Measurements from ENCODE around the gene BRWD1. TPM values are rescaled to one million over a fixed set of nuclear protein-coding genes. Genes with fewer than 3 reads are reported as not detected.

BRWD1 gene
- total and polyA plus RNA-seq, 2 of the 13 experiments (the other 11 are each of a cell fraction or from before 2014, with no cell fraction given), result 13.9 to 28.0 TPM

- POLR2A ChIA-PET, result interaction anchor here (1.3 kb wide), 2 partner anchors 9 to 46 kb away, joined by 3 to 4 read pairs; partner anchors contain the start of gene HMGN1
- FAIRE-seq, result no peak
- WGBS (ENCODE audit: low lambda C conversion rate), result 86% methylated on average over 2 of the region's 2 CpGs
- TF ChIP-seq ZNF816 (CRISPR knock-in tag; IDR thresholded peaks at IDR 0.05; ENCODE audit: borderline replicate concordance) (no peak), ZBTB34 (CRISPR knock-in tag; IDR thresholded peaks at IDR 0.05) (no peak), FIP1L1 (IDR thresholded peaks at IDR 0.05; ENCODE audit: borderline replicate concordance, insufficient read depth, low read depth, low read length) (no peak), ZNF703 (CRISPR knock-in tag; IDR thresholded peaks at IDR 0.05; ENCODE audit: borderline replicate concordance) (no peak), ZHX1 (CRISPR knock-in tag; IDR thresholded peaks at IDR 0.05; ENCODE audit: low read depth) (no peak), THAP8 (CRISPR knock-in tag; IDR thresholded peaks at IDR 0.05; ENCODE audit: borderline replicate concordance) (no peak), HHEX (CRISPR knock-in tag; IDR thresholded peaks at IDR 0.05) (no peak), BHLHE40 (IDR thresholded peaks at IDR 0.05; ENCODE audit: low read length) (no peak), ZNF503 (CRISPR knock-in tag; IDR thresholded peaks at IDR 0.05) (no peak), SP1 (IDR thresholded peaks at IDR 0.05) (no peak), SP1 (CRISPR knock-in tag; IDR thresholded peaks at IDR 0.05) (no peak), ZNF17 (CRISPR knock-in tag; IDR thresholded peaks at IDR 0.05) (no peak), HINFP (CRISPR knock-in tag; IDR thresholded peaks at IDR 0.05; ENCODE audit: low read depth) (no peak), ZC3H13 (CRISPR knock-in tag; IDR thresholded peaks at IDR 0.05) (no peak), PAWR (CRISPR knock-in tag; IDR thresholded peaks at IDR 0.05; ENCODE audit: borderline replicate concordance) (no peak)
- TF ChIP-seq, protein P1, sequence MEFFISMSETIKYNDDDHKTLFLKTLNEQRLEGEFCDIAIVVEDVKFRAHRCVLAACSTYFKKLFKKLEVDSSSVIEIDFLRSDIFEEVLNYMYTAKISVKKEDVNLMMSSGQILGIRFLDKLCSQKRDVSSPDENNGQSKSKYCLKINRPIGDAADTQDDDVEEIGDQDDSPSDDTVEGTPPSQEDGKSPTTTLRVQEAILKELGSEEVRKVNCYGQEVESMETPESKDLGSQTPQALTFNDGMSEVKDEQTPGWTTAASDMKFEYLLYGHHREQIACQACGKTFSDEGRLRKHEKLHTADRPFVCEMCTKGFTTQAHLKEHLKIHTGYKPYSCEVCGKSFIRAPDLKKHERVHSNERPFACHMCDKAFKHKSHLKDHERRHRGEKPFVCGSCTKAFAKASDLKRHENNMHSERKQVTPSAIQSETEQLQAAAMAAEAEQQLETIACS (CRISPR knock-in tag; IDR thresholded peaks at IDR 0.05), result no peak
Observed at GRCh38 chr21:39339231-39339630, 25.8 kb upstream of the BRWD1 start.

More at GRCh38 chr21:39339231-39339630, 25.8 kb upstream of the BRWD1 start:
- DNase-seq (ENCODE audit: low spot score) (no peak), ATAC-seq (no peak)
- Histone ChIP-seq H4K20me1 (ENCODE audit: insufficient read depth, low read length) (no peaks in the 10 kb centered on the region), H3K79me2 (ENCODE audit: insufficient read depth, low read length) (no peaks in the 10 kb centered on the region), H3K27ac (ENCODE audit: extremely low read length, insufficient read depth, low read length) (no peak overlapping the region), H3K36me3 (replicated peaks in 1 of 2; ENCODE audit: control insufficient read depth in 1 of 2, insufficient read depth in 2 of 2, low read length in 2 of 2) (peaks cover 2 to 20% of the 10 kb centered on the region in 2 experiments; a peak in 4 of 5 replicates), H3K9ac (ENCODE audit: insufficient read depth, low read depth, low read length) (no peak overlapping the region), H3K4me2 (ENCODE audit: low read depth, low read length) (no peak overlapping the region), H3K4me1 (ENCODE audit: insufficient read depth, low read length) (peaks cover 7% of the 10 kb centered on the region), H3K27me3 (ENCODE audit: control insufficient read depth in 1 of 2, insufficient read depth in 2 of 2, low read length in 2 of 2) (no peaks in the 10 kb centered on the region), H2AFZ (ENCODE audit: low read length) (no peak overlapping the region), H3K9me3 (ENCODE audit: low read length) (no peaks in the 10 kb centered on the region), H3K4me3 (replicated peaks in 1 of 3; ENCODE audit: insufficient read depth in 1 of 3, low read depth in 2 of 3, low read length in 3 of 3) (no peak overlapping the region)
- intact Hi-C loops (cut with micrococcal nuclease; ENCODE audit: unreplicated experiment) (no loop called here), in situ Hi-C loops (cut with HindIII; ENCODE audit: extremely low pct_ligation_motif_present, low pct_unique_long_range_greater_than_20kb) (no loop called here)
- CTCF ChIA-PET (ENCODE audit: low intra/inter-chr PET ratio, low total read pairs), result no interaction called here
- BruUV-seq (replicated peaks), result no TSS peak
